ENCODE measurements around the gene PGAP3.

The PGAP3 gene

GRCh38 chr17:39663340-39663687 is 24.5 kb downstream of the PGAP3 start:
- no peak overlapping the region for H3K4me3 ChIP-seq (ENCODE audit: low read depth, low read length)
- TF ChIP-seq CTCF (IDR thresholded peaks at IDR 0.05; ENCODE audit: low read depth, low read length) = no peak

GRCh38 chr17:39662551-39663339 is 25.1 kb downstream of the PGAP3 start:
- no peak overlapping the region for H3K4me3 ChIP-seq (ENCODE audit: low read depth, low read length)
- TF ChIP-seq CTCF (IDR thresholded peaks at IDR 0.05; ENCODE audit: low read depth, low read length) = no peak

DNA sequence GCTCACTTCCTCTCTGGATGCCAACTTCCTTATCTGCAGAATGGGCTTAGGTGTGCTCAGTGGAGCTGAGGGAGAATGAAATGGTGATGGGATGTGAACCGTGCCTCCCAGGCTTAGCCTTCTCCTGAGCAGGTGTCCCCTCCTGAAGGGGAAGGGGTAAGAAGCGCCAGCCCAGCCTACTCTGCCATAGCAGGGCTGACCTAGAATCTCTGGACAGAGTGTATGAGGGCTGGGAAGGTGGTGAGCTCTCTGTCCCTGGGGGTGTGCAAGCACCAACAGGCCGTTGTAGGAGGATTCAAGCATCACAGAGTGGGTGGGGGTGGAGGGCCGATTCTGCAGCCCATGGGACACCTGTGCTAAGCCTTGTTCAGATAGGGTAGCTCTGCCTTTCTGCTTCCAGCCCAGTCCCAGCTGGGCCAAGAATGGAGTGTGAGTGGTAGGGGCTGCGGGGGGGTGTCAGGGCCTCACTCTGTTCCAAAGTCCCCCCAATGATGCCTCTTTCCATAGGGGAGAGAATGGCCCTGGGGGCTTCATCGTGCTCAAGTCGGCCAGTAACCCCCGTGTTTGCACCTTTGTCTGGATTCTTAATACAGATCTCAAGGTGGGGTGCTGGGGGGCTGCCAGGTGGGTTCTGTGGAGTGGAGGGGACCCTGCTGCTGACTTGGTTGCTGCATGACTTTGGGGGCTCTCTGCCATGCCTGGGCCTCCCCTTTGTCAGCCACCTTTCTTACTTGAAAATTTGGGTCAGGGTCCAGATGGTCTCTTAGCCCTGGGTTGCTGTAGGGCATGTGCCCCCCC is 25.9 kb downstream of the PGAP3 start:
- no peak for TF ChIP-seq CTCF (IDR thresholded peaks at IDR 0.05; ENCODE audit: low read depth, low read length)
- H3K4me3 ChIP-seq (ENCODE audit: low read depth, low read length) = no peak overlapping the region

- TF ChIP-seq CTCF (IDR thresholded peaks at IDR 0.05; ENCODE audit: low read depth, low read length) = no peak
- H3K4me3 ChIP-seq (ENCODE audit: low read depth, low read length) = no peak overlapping the region
Measured at GRCh38 chr17:39660397-39661385, 27.2 kb downstream of the PGAP3 start.

GRCh38 chr17:39660011-39660360 is 27.9 kb downstream of the PGAP3 start:
- no peak overlapping the region for H3K4me3 ChIP-seq (ENCODE audit: low read depth, low read length)
- no peak for TF ChIP-seq CTCF (IDR thresholded peaks at IDR 0.05; ENCODE audit: low read depth, low read length)

DNA sequence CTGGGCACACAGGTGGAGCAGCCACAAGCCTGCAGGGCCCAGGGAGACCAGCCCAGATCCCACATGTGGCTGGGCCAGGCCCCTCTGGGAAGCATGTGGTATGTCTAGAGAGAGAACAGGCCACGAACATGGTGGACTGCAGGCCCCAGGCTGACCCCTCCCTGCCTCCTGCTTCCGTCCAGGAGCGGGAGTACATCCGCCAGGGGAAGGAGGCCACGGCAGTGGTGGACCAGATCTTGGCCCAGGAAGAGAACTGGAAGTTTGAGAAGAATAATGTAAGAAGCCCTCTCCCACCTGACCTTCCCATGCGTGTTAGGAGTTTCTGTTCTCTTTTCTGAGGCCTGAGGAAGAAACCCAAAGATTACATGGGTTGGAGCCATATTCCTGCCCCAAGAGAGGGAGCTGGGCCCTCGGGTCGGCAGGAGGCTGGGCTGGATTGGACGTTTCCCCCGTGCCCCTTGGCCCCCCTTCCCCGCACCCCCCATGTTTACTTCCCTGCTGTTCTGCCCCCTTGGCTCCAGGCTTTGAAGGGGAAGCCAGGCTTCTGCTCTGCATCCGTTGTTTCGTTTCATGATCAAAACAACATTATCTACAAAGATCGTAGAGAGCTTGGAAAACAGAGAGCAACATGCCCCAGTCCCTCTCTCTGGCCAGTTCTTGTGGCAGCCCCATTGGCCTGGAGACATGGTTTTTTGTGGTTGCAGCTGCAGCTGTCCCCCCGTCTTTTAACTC is 28.4 kb downstream of the PGAP3 start:
- no peak overlapping the region for H3K4me3 ChIP-seq (ENCODE audit: low read depth, low read length)
- no peak for TF ChIP-seq CTCF (IDR thresholded peaks at IDR 0.05; ENCODE audit: low read depth, low read length)

Data from WI38 (cell line).